ENCODE results near the gene KCNH8. TPM values are rescaled to one million over a fixed set of nuclear protein-coding genes. Genes with fewer than 3 reads are reported as not detected.

Gene KCNH8
- total RNA-seq, 1 experiment from 2014 or later: 1.3 TPM

DNA sequence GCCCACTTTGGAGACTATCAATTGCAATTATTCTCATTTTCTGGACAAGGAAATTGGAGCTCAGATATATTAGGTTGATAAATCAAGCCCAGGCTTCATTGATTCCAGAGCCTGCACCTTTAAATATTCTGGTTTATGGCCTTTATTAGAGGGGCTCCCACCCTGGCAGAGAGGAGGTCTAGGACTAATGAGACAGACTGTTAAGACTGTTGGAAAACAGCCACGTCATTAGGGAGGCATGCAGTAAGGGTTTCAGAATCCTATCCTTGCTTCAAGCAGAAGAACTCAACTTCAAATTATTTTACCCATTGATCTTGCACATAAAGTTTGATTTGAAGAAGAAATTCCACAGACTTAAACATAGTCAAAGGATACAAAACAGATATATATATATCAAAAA is 33.8 kb upstream of the KCNH8 start:
- no peak for DNase-seq
- BruUV-seq (replicated peaks): no TSS peak
- Mint-ChIP-seq H3K27me3 (ENCODE audit: unreplicated experiment) (peaks cover 3% of the 10 kb centered on the region), H3K9me3 (ENCODE audit: low read depth, unreplicated experiment) (peaks cover 9% of the 10 kb centered on the region), H3K36me3 (ENCODE audit: insufficient read depth, unreplicated experiment) (no peaks in the 10 kb centered on the region), H3K4me1 (ENCODE audit: low read depth, unreplicated experiment) (no peaks in the 10 kb centered on the region), H3K4me3 (ENCODE audit: low read depth, unreplicated experiment) (no peak overlapping the region), H3K27ac (ENCODE audit: unreplicated experiment) (no peak overlapping the region)
- TF ChIP-seq, protein P1, sequence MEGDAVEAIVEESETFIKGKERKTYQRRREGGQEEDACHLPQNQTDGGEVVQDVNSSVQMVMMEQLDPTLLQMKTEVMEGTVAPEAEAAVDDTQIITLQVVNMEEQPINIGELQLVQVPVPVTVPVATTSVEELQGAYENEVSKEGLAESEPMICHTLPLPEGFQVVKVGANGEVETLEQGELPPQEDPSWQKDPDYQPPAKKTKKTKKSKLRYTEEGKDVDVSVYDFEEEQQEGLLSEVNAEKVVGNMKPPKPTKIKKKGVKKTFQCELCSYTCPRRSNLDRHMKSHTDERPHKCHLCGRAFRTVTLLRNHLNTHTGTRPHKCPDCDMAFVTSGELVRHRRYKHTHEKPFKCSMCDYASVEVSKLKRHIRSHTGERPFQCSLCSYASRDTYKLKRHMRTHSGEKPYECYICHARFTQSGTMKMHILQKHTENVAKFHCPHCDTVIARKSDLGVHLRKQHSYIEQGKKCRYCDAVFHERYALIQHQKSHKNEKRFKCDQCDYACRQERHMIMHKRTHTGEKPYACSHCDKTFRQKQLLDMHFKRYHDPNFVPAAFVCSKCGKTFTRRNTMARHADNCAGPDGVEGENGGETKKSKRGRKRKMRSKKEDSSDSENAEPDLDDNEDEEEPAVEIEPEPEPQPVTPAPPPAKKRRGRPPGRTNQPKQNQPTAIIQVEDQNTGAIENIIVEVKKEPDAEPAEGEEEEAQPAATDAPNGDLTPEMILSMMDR (IDR thresholded peaks at IDR 0.05; ENCODE audit: unreplicated experiment): no peak
- intact Hi-C loops (cut with micrococcal nuclease; ENCODE audit: unreplicated experiment): no loop called here
- CTCF ChIA-PET: no interaction called here

DNA sequence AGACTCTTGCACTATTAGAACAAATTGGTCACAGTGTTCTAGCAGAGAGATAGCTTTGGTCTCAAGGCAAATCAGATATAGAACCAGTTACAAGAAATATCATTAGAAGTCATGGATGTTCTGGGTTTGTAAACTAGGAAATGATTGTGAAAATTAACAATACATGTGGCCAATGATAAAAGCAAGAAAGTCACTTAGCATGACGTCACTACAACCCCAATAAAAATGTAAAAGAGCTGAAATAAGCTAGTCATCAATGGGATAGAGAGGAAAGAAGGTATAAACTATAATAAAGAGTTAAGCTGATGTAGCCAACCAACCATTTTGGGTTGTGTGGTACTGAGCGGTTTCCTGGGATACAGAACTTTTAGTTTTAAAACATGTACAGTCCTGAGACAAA is 32.1 kb upstream of the KCNH8 start:
- intact Hi-C loops (cut with micrococcal nuclease; ENCODE audit: unreplicated experiment): no loop called here
- TF ChIP-seq, protein P1 (IDR thresholded peaks at IDR 0.05; ENCODE audit: unreplicated experiment): no peak
- H3K4me3 Mint-ChIP-seq (ENCODE audit: low read depth, unreplicated experiment): no peak overlapping the region
- DNase-seq: no peak
- CTCF ChIA-PET: interaction anchor here (0.5 kb wide), 1 partner anchor 20 kb away, joined by 3 read pairs; no protein-coding TSS in a partner anchor
- no peaks in the 10 kb centered on the region for H3K27me3 Mint-ChIP-seq (ENCODE audit: unreplicated experiment)
- no peaks in the 10 kb centered on the region for H3K4me1 Mint-ChIP-seq (ENCODE audit: low read depth, unreplicated experiment)
- no peaks in the 10 kb centered on the region for H3K36me3 Mint-ChIP-seq (ENCODE audit: insufficient read depth, unreplicated experiment)
- no TSS peak for BruUV-seq (replicated peaks)
- H3K27ac Mint-ChIP-seq (ENCODE audit: unreplicated experiment): no peak overlapping the region
- H3K9me3 Mint-ChIP-seq (ENCODE audit: low read depth, unreplicated experiment): peaks cover 5% of the 10 kb centered on the region

DNA sequence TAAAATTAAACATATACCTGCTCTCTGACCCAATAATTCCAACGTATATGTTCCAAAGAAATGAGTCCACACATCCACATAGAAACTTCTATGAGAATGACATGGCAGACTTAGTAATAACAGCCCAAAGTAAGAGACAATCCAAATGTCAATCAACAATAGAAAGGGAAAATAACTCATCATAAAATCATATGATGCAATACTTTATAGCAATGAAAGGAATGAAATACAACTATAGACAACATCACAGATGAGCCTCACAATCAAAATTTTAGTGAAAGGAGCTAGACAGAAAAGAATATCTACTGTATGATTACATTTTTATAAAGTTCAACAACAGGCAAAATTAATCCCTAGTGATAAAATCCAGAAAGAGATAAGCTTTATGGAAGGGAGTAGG is 23.6 kb upstream of the KCNH8 start:
- DNase-seq: no peak
- Mint-ChIP-seq H3K27ac (ENCODE audit: unreplicated experiment) (no peak overlapping the region), H3K27me3 (ENCODE audit: unreplicated experiment) (no peaks in the 10 kb centered on the region), H3K36me3 (ENCODE audit: insufficient read depth, unreplicated experiment) (no peaks in the 10 kb centered on the region), H3K4me3 (ENCODE audit: low read depth, unreplicated experiment) (no peak overlapping the region), H3K4me1 (ENCODE audit: low read depth, unreplicated experiment) (peaks cover 9% of the 10 kb centered on the region), H3K9me3 (ENCODE audit: low read depth, unreplicated experiment) (no peaks in the 10 kb centered on the region)
- BruUV-seq (replicated peaks): no TSS peak
- TF ChIP-seq, protein P1 (IDR thresholded peaks at IDR 0.05; ENCODE audit: unreplicated experiment): no peak
- CTCF ChIA-PET: no interaction called here
- intact Hi-C loops (cut with micrococcal nuclease; ENCODE audit: unreplicated experiment): no loop called here

DNA sequence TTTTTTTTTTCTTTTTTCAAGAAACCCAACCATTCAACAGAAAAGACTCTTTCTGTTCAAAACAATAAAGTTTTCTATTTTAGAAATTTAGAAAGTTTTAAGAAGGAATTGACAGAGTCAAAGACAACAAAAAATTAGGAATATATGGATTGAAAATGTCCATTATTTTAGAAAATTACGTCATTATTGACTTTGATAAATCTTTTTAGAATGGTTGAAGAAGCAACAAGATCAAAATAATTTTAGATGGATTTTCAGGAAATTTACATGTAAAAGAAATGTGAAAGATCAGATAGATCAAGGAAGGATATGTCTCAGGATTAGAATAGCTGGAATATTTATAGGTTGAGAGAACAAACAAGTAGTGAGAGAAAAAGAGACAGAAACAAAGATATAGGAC is 8.4 kb upstream of the KCNH8 start:
- intact Hi-C loops (cut with micrococcal nuclease; ENCODE audit: unreplicated experiment): loop anchor here (10.0 kb wide), 1 partner anchor 745 kb away; no protein-coding TSS in a partner anchor

More for the DNA sequence above, 8.4 kb upstream of the KCNH8 start:
- BruUV-seq (replicated peaks): no TSS peak
- DNase-seq: no peak
- Mint-ChIP-seq H3K4me1 (ENCODE audit: low read depth, unreplicated experiment) (no peaks in the 10 kb centered on the region), H3K4me3 (ENCODE audit: low read depth, unreplicated experiment) (no peak overlapping the region), H3K27me3 (ENCODE audit: unreplicated experiment) (peaks cover 13% of the 10 kb centered on the region), H3K27ac (ENCODE audit: unreplicated experiment) (no peak overlapping the region), H3K36me3 (ENCODE audit: insufficient read depth, unreplicated experiment) (no peaks in the 10 kb centered on the region), H3K9me3 (ENCODE audit: low read depth, unreplicated experiment) (no peaks in the 10 kb centered on the region)
- TF ChIP-seq, protein P1 (IDR thresholded peaks at IDR 0.05; ENCODE audit: unreplicated experiment): no peak
- CTCF ChIA-PET: interaction anchor here (0.6 to 0.7 kb wide), 2 partner anchors 1026 to 1676 kb away, joined by 3 read pairs; no protein-coding TSS in a partner anchor

Measured in Calu3 (cell line).